ENCODE measurements around the gene XAGE3.

XAGE3 gene

GRCh38 chrX:52830551-52830950, 37.3 kb downstream of the XAGE3 start:
- no peak overlapping the region for H3K4me3 ChIP-seq (ENCODE audit: low read length)
- TF ChIP-seq CTCF (IDR thresholded peaks at IDR 0.05; ENCODE audit: insufficient read depth, low read depth, low read length, missing control alignments): no peak
- DNase-seq (ENCODE audit: low read depth): no peak

- no peak overlapping the region for H3K4me3 ChIP-seq (ENCODE audit: low read length)
- TF ChIP-seq CTCF (IDR thresholded peaks at IDR 0.05; ENCODE audit: insufficient read depth, low read depth, low read length, missing control alignments): no peak
- DNase-seq (ENCODE audit: low read depth): no peak
These were observed 43.3 kb downstream of the XAGE3 start for GRCh38 chrX:52824608-52825007.

- TF ChIP-seq CTCF (IDR thresholded peaks at IDR 0.05; ENCODE audit: insufficient read depth, low read depth, low read length, missing control alignments): no peak
- no peak for DNase-seq (ENCODE audit: low read depth)
- H3K4me3 ChIP-seq (ENCODE audit: low read length): no peak overlapping the region
These were observed 46.7 kb downstream of the XAGE3 start for GRCh38 chrX:52821079-52821760.

- H3K4me3 ChIP-seq (ENCODE audit: low read length): no peak overlapping the region
- TF ChIP-seq CTCF (IDR thresholded peaks at IDR 0.05; ENCODE audit: insufficient read depth, low read depth, low read length, missing control alignments): no peak
- DNase-seq (ENCODE audit: low read depth): no peak
These were observed 48.1 kb downstream of the XAGE3 start for GRCh38 chrX:52819788-52820187.
